GM18870 (cell line): ENCODE data around the gene INTS11.

Experiments
- ATAC-seq: cut with Tn5 transposase; IDR thresholded peaks from one replicate; pipeline ENCODE4 v1.9.1; 2021; ENCODE audit warnings: moderate library complexity; ENCODE audit not compliant: unreplicated experiment

Gene INTS11

GRCh38 chr1:1287288-1288110 lies 37.0 kb downstream of the INTS11 start:
- no peak for ATAC-seq

- no peak for ATAC-seq
Measured at GRCh38 chr1:1286313-1287261, 37.9 kb downstream of the INTS11 start.

GRCh38 chr1:1285611-1286311 lies 38.7 kb downstream of the INTS11 start:
- ATAC-seq, result no peak

- ATAC-seq, result no peak
Measured at GRCh38 chr1:1285102-1285571, 39.3 kb downstream of the INTS11 start.

GRCh38 chr1:1284221-1285101 lies 40.0 kb downstream of the INTS11 start:
- no peak for ATAC-seq

- ATAC-seq, result no peak
Measured at GRCh38 chr1:1283821-1284220, 40.6 kb downstream of the INTS11 start.

GRCh38 chr1:1282998-1283397 lies 41.5 kb downstream of the INTS11 start:
- ATAC-seq, result no peak

- ATAC-seq, result no peak
Measured at GRCh38 chr1:1281533-1282321, 42.7 kb downstream of the INTS11 start.

- no peak for ATAC-seq
Measured at GRCh38 chr1:1280782-1281481, 43.5 kb downstream of the INTS11 start.

- ATAC-seq, result no peak
Measured at GRCh38 chr1:1279028-1279427, 45.4 kb downstream of the INTS11 start.

GRCh38 chr1:1278620-1279019 lies 45.8 kb downstream of the INTS11 start:
- ATAC-seq, result no peak

- no peak for ATAC-seq
Measured at GRCh38 chr1:1275836-1276235, 48.6 kb downstream of the INTS11 start.

- no peak for ATAC-seq
Measured at GRCh38 chr1:1274931-1275431, 49.5 kb downstream of the INTS11 start.

GRCh38 chr1:1274299-1274930 lies 50.0 kb downstream of the INTS11 start:
- no peak for ATAC-seq

GRCh38 chr1:1273512-1274298 lies 50.8 kb downstream of the INTS11 start, which contains the start of gene UBE2J2:
Gene UBE2J2 (minus strand): TSS chr1:1273854. CDS start chr1:1267992, 5,862 bp downstream.
- no peak for ATAC-seq

GRCh38 chr1:1273209-1273511 lies 51.3 kb downstream of the INTS11 start:
- ATAC-seq, result no peak
